Activated naive CD4-positive, alpha-beta T cell treated with Interleukin-2 at 50 U/mL for 16 hours (primary cell): ENCODE results near the gene DUSP15.

Experiments
- DNase-seq: peaks from one replicate; pipeline ENCODE4 v3.0.0-alpha.2; 2020

DUSP15 gene

GRCh38 chr20:31890646-31891045, 20.3 kb upstream of the DUSP15 start:
- DNase-seq: no peak

GRCh38 chr20:31883829-31884228, 13.5 kb upstream of the DUSP15 start:
- DNase-seq: no peak

GRCh38 chr20:31881945-31882344, 11.6 kb upstream of the DUSP15 start:
- no peak for DNase-seq

- DNase-seq: peak; percentile 84
Observed at GRCh38 chr20:31879143-31879987, 9.0 kb upstream of the DUSP15 start.

GRCh38 chr20:31877684-31878083, 7.4 kb upstream of the DUSP15 start:
- no peak for DNase-seq

- DNase-seq: no peak
Observed at GRCh38 chr20:31875671-31876070, 5.3 kb upstream of the DUSP15 start.

GRCh38 chr20:31872406-31872805, 2.1 kb upstream of the DUSP15 start:
- DNase-seq: no peak

- DNase-seq: no peak
Observed at GRCh38 chr20:31871618-31871954, 1.3 kb upstream of the DUSP15 start.

GRCh38 chr20:31870726-31871617, 645 bp upstream of the DUSP15 start:
- no peak for DNase-seq

GRCh38 chr20:31869673-31869941, 720 bp downstream of the DUSP15 start:
- no peak for DNase-seq

- no peak for DNase-seq
Observed at GRCh38 chr20:31868853-31869672, 1.3 kb downstream of the DUSP15 start.

GRCh38 chr20:31866221-31866620, 4.1 kb downstream of the DUSP15 start:
- DNase-seq: no peak

GRCh38 chr20:31864521-31865400, 5.6 kb downstream of the DUSP15 start:
- no peak for DNase-seq

GRCh38 chr20:31863296-31864085, 6.8 kb downstream of the DUSP15 start:
- no peak for DNase-seq

- no peak for DNase-seq
Observed at GRCh38 chr20:31862506-31862905, 7.8 kb downstream of the DUSP15 start.

GRCh38 chr20:31862157-31862470, 8.2 kb downstream of the DUSP15 start:
- no peak for DNase-seq

GRCh38 chr20:31861385-31862156, 8.8 kb downstream of the DUSP15 start:
- DNase-seq: peak; percentile 68

- DNase-seq: no peak
Observed at GRCh38 chr20:31861135-31861384, 9.3 kb downstream of the DUSP15 start.

GRCh38 chr20:31860390-31861134, 9.8 kb downstream of the DUSP15 start:
- no peak for DNase-seq

GRCh38 chr20:31859998-31860380, 10.3 kb downstream of the DUSP15 start:
- no peak for DNase-seq
